Skeletal muscle tissue (tissue), 2 donors: ENCODE data around the gene ZSCAN5A. TPM values are rescaled to one million over a fixed set of nuclear protein-coding genes. Genes with fewer than 3 reads are reported as not detected.

ENCODE experiments used
- small RNA-seq: library from RNA; depleted of rRNA; stranded (forward); fragments of <200 nt; gene quantifications from one replicate; pipeline ENCODE3, GENCODE V24; 2014
- total RNA-seq: library from RNA; depleted of rRNA; stranded (reverse); fragments of >200 nt; gene quantifications from one replicate; pipeline ENCODE4 v1.2.3, GENCODE V29; 2014

The ZSCAN5A gene
- total RNA-seq, 1 donor from 2014 or later, result 3.1 TPM

Small RNAs within 50 kb of the gene (small RNA-seq; reads per million reads assigned to genes)
- gene RF00019, result not detected

Other genes starting within 250 kb of the ZSCAN5A start
- gene ZNF787, start 193.5 kb downstream of the ZSCAN5A start, total RNA-seq, result 34.4 TPM
- gene ZNF444, start 173.6 kb downstream of the ZSCAN5A start, total RNA-seq, result 7.3 TPM
- not detected for gene GALP, start 138.8 kb downstream of the ZSCAN5A start, total RNA-seq
- gene ZSCAN5B, start 117.1 kb downstream of the ZSCAN5A start, total RNA-seq, result under 0.01 TPM
- gene ZSCAN5C, start 112.6 kb downstream of the ZSCAN5A start, total RNA-seq, result not detected
- not detected for gene EDDM13, start 42.1 kb downstream of the ZSCAN5A start, total RNA-seq
- gene ZNF582, start 78.7 kb upstream of the ZSCAN5A start, total RNA-seq, result 4.2 TPM
- gene ZNF583, start 89.5 kb upstream of the ZSCAN5A start, total RNA-seq, result 8.4 TPM
- gene ZNF667, start 162.5 kb upstream of the ZSCAN5A start, total RNA-seq, result 4.7 TPM
- gene ZNF471, start 193.0 kb upstream of the ZSCAN5A start, total RNA-seq, result 2.6 TPM
- gene ZFP28, start 224.1 kb upstream of the ZSCAN5A start, total RNA-seq, result 5.7 TPM